DND-41 (cell line): Measurements from ENCODE around the gene CD300A.

Experiments used
- ATAC-seq: fragments of 200-7000 bp; cut with Tn5 transposase; 3 replicates; pipeline ENCODE4 v1.9.1; 2021; ENCODE audit warnings: low read depth; ENCODE audit not compliant: insufficient read depth
- DNase-seq: peaks from one replicate; pipeline ENCODE4 v3.0.0-alpha.2; 2020
- H2AFZ ChIP-seq: 2 replicates; pipeline ENCODE4 v1.6.0; 2012; ENCODE audit warnings: low read depth, low read length
- H3K27ac ChIP-seq: 2 replicates; pipeline ENCODE4 v1.5.1; 2012; ENCODE audit warnings: low read length, inconsistent platforms
- H3K27me3 ChIP-seq: fragments of 200-600 bp; sonication (generic); 2 replicates; pipeline ENCODE4 v1.6.0; 2012; ENCODE audit warnings: low read length, mild to moderate bottlenecking, inconsistent platforms; ENCODE audit not compliant: insufficient read depth, poor library complexity
- H3K36me3 ChIP-seq: 2 replicates; pipeline ENCODE4 v1.5.1; 2012; ENCODE audit warnings: low read length, inconsistent platforms; ENCODE audit not compliant: insufficient read depth
- H3K4me1 ChIP-seq: 2 replicates; pipeline ENCODE4 v1.5.1; 2012; ENCODE audit warnings: mild to moderate bottlenecking, low read length; ENCODE audit not compliant: insufficient read depth
- H3K4me2 ChIP-seq: 2 replicates; pipeline ENCODE4 v1.6.0; 2012; ENCODE audit warnings: mild to moderate bottlenecking, moderate library complexity, low read length, inconsistent platforms; ENCODE audit not compliant: insufficient read depth
- H3K4me3 ChIP-seq, 2 experiments: fragments of 200-600 bp in 1 of 2; shearing (Covaris generic) in 1 of 2; 2 replicates each; pipeline ENCODE4 v1.5.1; 2012 to 2016; ENCODE audit warnings: inconsistent platforms in 2 of 2, low read length in 2 of 2, mild to moderate bottlenecking in 2 of 2, low read depth in 1 of 2, moderate library complexity in 1 of 2
- H3K79me2 ChIP-seq: 2 replicates; pipeline ENCODE4 v1.6.0; 2012; ENCODE audit warnings: low read length, inconsistent platforms; ENCODE audit not compliant: insufficient read depth
- H3K9ac ChIP-seq: 2 replicates; pipeline ENCODE4 v1.6.0; 2012; ENCODE audit warnings: low read depth, mild to moderate bottlenecking, inconsistent platforms, low read length, moderate library complexity
- H3K9me3 ChIP-seq: 2 replicates; pipeline ENCODE4 v1.5.1; 2012; ENCODE audit warnings: low read length, moderate library complexity, mild to moderate bottlenecking, inconsistent platforms; ENCODE audit not compliant: insufficient read depth, severe bottlenecking
- H4K20me1 ChIP-seq: 2 replicates; pipeline ENCODE4 v1.6.0; 2012; ENCODE audit warnings: low read length; ENCODE audit not compliant: insufficient read depth
- CTCF ChIP-seq: IDR thresholded peaks from 2 replicates; pipeline ENCODE4 v1.5.1; 2012; ENCODE audit warnings: borderline replicate concordance, low read length, moderate library complexity, mild to moderate bottlenecking; ENCODE audit not compliant: poor library complexity, severe bottlenecking; ENCODE audit errors: extremely low read depth
- EZH2 ChIP-seq: IDR thresholded peaks from 3 replicates; pipeline ENCODE4 v1.6.1; 2012; ENCODE audit warnings: borderline replicate concordance, low read depth, mild to moderate bottlenecking, moderate library complexity, low read length, inconsistent platforms; ENCODE audit not compliant: severe bottlenecking

Gene CD300A

GRCh38 chr17:74531231-74531761, 64.9 kb downstream of the CD300A start, which contains the start of gene CD300LB:
Gene CD300LB (minus strand): TSS chr17:74531475. CDS start chr17:74531350, 125 bp downstream.
- Histone ChIP-seq H3K4me2 (no peak within 1 kb of the TSS), H3K4me1 (no peaks in the 10 kb centered on the region), H2AFZ (no peak within 1 kb of the TSS), H3K27ac (no peak within 1 kb of the TSS), H3K9me3 (no peaks in the 10 kb centered on the region), H3K4me3 (no peak within 1 kb of the TSS), H4K20me1 (no peaks in the 10 kb centered on the region), H3K27me3 (peaks cover 2% of the 10 kb centered on the region), H3K79me2 (no peaks in the 10 kb centered on the region), H3K9ac (no peak within 1 kb of the TSS), H3K36me3 (no peaks in the 10 kb centered on the region)
- DNase-seq (peak; percentile 2), ATAC-seq (no peak)
- TF ChIP-seq EZH2 (no peak), CTCF (no peak)

- no peak for TF ChIP-seq EZH2
- TF ChIP-seq CTCF = no peak
- Histone ChIP-seq H3K4me2 (no peak overlapping the region), H2AFZ (no peak overlapping the region), H3K27ac (no peak overlapping the region), H3K27me3 (peaks cover 5% of the 10 kb centered on the region), H3K9ac (no peak overlapping the region), H3K4me1 (no peaks in the 10 kb centered on the region), H3K9me3 (no peaks in the 10 kb centered on the region), H4K20me1 (no peaks in the 10 kb centered on the region), H3K36me3 (no peaks in the 10 kb centered on the region), H3K4me3 (no peak overlapping the region), H3K79me2 (no peaks in the 10 kb centered on the region)
- ATAC-seq (no peak), DNase-seq (peak; percentile 3)
Measured at GRCh38 chr17:74532115-74532514, 65.7 kb downstream of the CD300A start.
